ENCODE data around the gene PLCH1.

The PLCH1 gene

DNA sequence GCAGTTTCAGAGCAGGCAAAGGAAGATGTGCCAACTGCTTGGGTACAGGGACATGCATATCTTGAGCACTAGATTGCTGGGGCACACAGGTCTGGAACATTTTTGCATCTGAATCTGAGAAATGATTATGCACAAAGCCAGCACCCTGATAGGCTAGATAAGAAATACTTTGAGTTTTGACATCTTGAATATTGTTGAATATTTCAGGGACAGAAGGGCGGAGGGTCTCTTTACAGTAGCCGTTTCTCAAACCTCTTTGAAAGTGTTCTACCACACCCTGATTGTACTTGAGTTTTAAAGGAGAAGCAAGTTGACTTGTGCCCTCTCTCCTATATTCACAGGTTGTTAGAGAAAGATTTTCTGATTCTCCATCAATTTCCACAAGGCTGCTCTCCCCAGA lies 263.3 kb downstream of the PLCH1 start:
- DNase-seq (ENCODE audit: low read depth in 2 of 2) = no peak

DNA sequence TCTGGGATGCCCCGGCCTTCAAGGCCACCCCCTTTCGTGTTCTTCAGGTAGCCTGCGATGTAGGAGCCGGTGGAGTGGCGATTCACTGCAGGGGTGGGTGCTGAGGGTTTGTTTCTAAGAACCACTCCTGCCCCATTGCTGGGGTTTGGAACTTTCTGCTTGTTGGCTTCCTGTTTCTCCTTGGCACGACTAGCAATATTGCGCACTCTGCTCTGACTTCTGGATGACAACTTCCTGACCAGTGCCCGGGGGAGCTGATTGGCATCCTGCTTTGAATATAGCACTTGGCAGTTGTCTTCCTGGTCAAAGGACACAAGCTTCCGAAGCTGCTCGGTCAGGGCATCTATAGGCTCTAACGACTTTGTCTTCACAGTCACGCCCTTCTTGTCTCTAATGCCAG lies 263.8 kb downstream of the PLCH1 start:
- no peak for DNase-seq (ENCODE audit: low read depth in 2 of 2)

DNA sequence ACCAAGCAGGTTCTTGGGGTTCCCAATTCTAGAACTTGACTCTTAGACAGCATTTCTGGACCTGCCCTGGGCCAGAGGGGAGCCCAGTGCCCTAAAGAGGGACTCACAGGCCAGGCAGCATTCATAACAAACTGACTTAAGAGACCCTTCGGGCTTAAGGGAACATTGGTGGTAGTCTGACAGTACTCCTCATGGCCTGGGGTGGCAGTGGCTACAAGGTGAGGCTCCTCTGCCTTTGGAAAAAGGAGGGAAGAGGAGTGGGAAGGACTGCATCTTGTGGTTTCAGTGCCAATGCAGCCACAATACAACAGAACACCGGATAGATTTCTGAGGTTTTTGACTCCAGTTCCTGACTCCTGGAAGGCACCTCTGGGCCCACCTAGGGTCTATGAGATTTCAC lies 279.2 kb downstream of the PLCH1 start:
- DNase-seq (ENCODE audit: low read depth in 2 of 2) = no peak

DNA sequence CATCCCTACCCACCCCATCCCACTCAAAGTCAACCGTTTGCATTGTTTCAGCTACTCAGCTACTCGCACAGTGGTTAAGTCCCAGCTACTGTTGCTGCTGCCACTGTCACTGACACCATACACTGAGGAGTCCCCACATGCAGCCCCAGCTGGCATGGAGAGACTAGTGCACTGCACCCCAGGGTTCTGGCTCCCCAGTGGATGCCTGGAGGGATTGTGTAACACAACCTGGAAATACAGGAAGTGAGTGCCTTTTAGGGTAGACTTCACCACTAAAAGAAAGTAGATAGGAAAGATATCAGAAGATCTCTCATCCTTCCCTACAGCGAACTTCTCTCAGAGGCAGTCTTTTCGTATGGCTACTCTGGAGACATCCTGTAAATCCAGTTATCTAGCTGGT lies 282.2 kb downstream of the PLCH1 start:
- DNase-seq (ENCODE audit: low read depth in 2 of 2) = no peak

DNA sequence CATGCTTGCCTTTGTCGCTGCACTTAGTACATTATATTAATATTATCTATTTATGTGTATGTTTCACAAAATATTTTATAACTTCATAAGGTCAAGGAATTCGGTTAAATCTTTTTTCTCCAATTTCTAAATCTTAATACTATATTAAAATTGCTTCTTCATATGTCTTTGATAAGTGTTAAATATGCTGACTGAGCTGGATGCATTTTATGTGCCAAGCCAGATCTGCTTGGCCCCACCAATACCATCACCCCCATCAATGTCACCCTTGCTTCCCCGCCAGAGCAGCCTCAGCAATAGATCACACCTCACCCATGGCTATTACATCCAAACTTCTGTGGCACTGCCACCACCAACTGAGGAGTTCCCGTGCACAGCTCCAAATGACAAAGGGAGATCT lies 287.3 kb downstream of the PLCH1 start:
- DNase-seq (ENCODE audit: low read depth in 2 of 2) = no peak

DNA sequence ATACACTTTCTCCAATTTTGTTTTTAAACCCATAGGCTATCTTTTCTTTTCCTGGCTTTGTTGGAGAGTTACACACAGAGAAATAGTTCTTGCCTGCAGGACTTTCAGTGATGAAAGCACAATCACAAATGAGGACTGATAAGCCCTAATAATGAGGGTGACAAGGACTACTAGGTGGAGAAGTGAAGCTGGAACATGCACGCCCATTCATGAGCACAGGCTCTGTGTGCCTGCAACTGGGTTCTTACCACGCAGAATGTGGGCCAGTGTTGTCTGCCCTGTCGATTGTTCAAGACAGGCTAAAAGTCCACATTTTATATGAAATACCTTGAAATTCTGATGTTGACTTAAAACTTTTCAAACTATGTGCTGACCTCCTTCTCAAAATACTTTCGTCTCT lies 289.1 kb downstream of the PLCH1 start:
- no peak for DNase-seq (ENCODE audit: low read depth in 2 of 2)

DNA sequence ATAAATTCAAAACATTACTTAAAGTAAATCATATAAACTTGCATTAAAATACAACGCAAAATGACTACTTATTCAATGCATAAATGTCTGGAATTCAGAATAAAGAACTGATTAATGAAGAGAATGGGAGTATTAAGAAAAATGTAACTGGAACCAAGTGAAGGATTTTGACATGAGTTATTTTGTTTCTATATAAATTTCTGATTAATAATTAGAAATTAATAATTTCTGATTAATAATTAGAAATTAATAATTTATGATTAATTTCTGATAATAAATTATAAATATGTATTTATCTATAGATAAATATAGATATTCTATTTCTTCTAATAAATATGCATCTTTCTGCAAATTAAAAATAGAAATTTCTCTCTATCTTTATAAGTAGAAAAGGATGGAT lies 291.4 kb downstream of the PLCH1 start:
- no peak for DNase-seq (ENCODE audit: low read depth in 2 of 2)

DNA sequence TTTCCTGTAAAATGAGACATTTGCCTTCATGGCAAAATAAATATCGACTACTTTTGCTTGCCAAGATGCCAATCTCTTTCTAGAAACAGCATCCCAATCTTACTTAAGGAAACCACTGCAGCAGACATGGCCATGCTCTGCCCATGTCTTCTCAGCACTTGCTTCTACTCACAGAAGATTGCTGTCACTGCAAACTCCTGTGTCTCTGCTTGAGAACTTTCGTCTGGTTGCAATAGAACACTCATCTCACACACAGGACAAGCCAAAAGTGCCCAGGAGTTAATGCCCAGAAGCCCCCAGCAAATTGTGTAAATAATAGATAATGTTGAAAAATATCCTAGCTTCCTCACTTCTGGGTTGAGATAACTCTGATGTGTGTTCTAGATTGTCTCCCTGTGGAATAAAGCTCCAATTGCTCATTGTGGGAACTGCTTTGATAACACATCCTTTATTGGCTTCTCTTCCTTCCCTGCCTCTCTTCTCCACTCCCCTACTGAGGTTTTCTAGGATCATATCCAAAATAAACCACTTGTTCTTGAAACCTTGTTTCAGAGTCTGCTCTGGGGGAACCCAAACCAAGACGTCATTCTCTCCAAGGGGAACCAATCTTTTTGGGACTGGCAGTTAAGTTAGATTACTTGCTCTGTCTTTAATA lies 295.1 kb downstream of the PLCH1 start:
- DNase-seq (ENCODE audit: low read depth in 2 of 2) = no peak

DNA sequence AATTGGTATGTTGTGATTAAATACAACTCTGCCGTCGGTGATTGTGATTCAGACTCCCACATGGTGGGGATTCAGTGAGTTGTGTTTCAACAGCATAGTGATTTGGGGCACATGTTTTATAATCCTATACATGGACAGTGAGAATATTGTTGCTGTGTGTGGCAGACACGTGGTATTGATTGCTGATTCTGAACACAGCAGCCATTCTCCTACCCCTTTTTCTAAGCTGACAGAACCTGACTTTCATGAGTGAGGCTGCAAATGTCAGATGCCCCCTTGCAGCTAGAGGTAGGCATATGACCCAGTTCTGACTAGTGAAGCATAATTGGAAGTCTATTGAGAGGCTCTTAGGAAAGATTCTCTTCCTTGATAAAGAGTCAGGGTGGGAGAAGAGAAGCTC lies 296.3 kb downstream of the PLCH1 start:
- DNase-seq (ENCODE audit: low read depth in 2 of 2) = no peak

DNA sequence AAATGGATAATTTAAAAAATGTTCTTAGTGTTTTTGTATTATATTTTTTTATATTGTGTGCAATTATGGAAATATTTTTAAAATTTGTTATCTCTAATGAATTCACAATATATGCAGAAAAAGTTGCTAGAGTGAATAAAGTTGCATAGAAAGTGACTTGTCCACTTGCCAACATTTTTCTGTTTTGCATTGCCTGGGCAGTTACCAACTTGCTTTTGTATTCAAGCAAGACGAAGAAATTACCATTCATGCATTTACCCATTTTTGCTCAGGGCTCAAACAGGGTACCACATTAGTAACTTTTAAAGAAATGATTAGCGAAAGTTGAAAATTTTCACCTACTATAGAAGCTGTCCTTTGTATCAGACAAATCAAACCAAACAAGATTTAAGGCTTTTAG lies 298.5 kb downstream of the PLCH1 start:
- DNase-seq (ENCODE audit: low read depth in 2 of 2) = no peak

DNA sequence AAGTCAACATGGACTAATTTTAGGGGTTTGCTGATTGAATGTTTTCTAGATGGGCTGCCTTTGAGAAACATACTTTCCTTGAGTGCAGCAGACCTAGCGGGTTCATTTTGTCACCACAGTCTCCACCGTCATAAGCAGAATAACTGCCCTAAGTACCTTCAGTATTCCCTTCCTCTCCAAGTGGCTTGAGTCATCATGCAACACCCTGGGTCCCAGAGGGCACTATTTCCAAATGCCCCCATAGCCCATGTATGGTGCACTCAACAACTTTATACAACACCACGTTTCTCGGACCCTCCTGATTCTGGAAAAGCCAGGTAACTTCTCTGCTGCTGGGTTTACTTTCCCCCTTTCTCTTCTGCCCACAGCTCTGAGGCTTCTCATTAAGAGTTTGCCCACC lies 300.1 kb downstream of the PLCH1 start:
- no peak for DNase-seq (ENCODE audit: low read depth in 2 of 2)

DNA sequence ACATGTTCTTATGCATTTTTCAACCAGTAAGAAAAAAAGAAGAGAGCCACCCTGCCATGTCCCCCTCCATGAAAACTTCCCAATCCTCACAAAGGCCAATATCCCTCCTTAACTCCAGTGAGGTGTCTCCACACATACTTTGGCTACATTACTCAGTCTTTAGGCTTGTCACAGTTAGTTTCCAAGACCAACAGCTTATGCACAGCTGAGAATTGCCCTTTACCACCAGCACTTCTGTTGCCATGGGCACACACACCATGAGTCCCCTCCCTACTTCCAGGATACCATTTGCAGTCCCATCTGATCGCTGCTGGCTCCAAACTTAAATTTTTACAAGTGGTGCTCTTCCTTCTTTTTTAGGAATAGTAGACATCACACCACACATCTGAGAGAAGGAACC lies 301.1 kb downstream of the PLCH1 start:
- no peak for DNase-seq (ENCODE audit: low read depth in 2 of 2)

DNA sequence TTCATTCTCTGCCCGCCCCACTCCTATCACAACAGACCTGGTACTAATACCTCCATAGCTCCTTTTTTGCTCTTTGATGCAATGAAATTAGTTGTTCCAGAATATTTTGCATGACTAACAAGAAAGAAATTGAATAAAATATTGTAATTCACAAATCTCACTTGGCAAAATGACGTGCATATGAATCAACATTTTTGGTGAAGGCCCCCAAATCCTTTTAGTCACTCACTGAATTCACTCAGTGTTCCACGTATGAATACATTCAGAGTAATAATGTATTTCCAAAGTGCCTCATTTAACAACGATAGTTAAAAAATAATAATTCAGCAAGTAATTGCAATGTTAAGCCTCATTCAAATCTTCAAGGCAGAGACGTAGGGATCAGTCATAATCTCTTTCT lies 302.8 kb downstream of the PLCH1 start:
- no peak for DNase-seq (ENCODE audit: low read depth in 2 of 2)

DNA sequence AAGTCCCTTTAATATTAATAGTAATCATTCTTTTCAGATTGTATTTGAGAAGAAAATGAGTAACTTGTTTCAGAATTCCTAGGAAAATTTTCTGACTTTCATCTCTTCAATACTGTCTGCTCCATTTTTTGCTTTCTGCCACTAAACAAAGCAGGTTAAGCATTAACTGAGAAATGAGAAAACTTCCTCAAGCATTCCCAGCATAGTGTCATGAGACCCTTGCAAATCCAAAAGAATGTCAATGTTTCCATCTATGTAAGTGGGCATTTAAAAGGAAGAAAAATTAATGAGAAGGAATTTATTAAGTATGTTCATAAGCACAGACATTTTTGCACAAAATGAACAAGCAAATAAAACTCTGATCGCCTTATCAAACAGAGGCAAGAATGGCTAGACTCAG lies 303.4 kb downstream of the PLCH1 start:
- DNase-seq (ENCODE audit: low read depth in 2 of 2) = no peak

DNA sequence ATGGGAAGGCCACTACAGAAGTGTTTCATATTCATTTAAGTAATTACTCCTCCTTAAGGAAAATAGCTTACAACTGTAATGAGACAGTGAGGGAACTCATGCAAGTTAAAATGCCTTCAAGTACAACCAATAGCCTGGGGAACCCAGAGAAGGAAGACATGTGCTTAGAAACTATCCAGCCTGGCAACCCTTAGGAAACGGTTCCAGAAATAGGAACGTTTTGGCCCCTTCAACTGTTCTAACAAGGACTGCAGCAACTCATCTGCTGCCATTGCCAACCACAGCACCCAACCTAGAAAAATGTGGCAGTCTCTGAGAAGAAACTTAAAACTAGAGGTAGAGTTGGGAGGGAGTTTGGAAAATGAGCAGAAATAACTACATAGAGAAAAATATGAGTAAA lies 303.8 kb downstream of the PLCH1 start:
- no peak for DNase-seq (ENCODE audit: low read depth in 2 of 2)

DNA sequence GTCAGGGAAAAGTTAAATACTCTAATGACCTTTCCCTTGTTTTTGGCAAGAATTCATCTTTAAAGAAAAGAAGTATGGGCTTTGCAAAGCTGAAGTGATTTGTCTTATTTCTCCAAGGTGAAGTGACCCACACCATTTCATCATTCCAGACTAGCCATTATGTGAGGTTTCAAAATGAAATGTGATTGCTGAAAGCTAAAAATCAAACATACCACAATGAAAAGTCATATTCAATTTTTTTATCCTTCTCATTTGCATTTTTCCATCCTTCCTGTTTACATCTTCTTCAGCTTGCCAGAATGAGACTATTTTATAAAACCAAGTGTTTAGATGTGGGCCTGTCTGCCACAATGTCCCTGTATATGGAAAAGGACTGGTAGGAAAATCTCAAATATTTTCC lies 309.1 kb downstream of the PLCH1 start:
- DNase-seq (ENCODE audit: low read depth in 2 of 2) = no peak

DNA sequence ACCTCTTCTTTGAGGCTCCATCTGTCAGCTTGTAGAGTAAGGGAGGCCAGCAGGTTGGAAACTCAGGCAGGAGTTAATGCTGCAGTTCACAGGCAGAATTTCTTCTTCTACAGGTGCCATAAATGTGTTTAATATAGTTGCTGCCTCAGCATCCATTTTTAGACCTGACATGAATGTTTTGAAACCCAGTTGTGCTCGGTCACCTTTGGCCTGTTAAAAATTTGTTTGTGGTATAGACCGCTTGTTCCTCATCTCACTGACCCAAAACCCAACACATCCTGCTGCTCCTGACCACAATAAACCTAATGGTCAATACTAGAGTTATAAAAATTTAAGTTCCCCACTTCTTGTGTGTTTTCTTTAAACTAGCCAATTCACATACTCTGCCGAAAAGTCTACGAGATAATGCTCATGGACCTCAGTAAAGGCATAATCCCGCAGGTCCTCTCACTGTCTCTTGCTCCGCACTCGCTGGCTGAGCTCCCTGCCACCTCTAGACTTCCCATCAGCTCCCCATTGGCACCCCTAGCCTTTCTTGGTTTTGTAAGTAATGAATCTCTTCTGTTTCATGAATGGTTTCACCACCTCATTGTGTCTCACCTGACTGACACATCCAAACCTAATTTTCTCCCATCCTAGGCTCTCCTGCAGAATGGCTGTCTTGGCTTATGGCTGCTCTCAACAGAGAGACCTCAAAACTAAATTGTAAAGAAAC lies 312.9 kb downstream of the PLCH1 start:
- DNase-seq (ENCODE audit: low read depth in 2 of 2) = no peak

DNA sequence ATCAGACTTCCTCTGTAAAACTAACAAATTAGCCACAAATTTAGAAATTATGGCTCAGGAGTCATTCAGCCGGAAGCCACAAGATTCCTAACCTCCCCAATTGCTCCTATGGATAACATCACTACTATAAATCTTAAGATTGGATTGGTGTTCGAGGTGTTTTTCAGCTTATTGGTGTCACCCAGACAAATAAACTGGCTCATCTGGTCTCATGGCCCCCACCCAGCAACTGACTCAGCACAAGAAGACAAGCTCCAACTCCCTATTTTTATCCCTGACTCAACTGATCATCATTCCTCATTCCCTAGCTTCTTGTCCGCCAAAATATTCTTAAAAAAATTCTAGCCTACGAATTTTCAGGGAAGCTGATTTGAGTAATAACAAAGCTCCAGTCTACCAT lies 316.3 kb downstream of the PLCH1 start:
- no peak for DNase-seq (ENCODE audit: low read depth in 2 of 2)

DNA sequence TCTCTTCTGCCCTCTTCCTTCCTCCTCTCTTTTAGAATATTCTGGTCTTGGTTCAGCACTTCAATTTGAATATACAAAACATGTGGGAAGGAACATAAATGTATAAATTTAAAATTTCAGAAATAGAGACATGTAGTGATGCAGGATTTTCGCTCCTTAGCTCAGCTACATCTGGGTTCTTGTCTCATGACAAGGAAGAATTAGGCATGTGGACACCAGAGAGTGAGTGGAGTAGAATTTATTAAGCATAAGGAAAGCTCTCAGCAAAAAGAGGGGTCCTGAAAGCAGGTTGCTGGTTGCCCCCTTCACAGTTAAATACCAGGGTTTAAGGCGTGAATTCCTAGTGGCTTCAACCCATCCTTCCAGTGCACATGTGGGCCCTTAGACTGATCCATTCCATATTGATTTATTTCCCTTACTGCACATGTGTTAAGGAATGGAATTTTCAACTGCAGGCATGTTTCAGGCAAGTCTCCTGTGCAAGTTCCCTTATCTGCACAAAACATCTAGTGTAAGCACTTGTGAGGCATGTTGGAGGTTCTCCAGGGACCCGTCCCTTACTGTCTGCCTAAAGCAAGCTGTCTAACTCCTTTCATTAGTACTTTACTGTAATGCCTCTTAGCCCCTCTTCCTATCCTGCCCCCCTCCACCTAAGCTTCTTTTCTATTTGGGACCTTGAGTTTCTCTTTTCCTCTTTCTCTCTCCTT lies 318.2 kb downstream of the PLCH1 start:
- DNase-seq (ENCODE audit: low read depth in 2 of 2) = no peak

DNA sequence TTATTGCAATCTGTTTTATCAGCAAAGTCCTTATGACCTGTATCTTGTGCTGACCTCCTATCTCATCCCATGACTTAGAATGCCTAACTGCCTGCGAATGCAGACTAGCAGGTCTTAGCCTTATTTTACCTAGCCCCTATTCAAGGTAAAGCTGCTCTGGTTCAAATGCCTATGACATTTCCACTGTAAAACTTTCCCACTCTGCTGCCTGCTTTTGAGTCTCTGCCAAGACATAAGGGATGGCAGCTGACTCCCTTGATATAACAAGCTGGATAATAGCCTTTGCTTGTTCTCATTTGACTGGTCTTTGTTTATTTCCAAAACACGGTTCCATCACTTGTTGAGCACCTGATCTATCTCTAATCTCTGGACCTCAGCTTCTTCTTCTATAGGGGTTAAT lies 319.5 kb downstream of the PLCH1 start:
- DNase-seq (ENCODE audit: low read depth in 2 of 2) = no peak

DNA sequence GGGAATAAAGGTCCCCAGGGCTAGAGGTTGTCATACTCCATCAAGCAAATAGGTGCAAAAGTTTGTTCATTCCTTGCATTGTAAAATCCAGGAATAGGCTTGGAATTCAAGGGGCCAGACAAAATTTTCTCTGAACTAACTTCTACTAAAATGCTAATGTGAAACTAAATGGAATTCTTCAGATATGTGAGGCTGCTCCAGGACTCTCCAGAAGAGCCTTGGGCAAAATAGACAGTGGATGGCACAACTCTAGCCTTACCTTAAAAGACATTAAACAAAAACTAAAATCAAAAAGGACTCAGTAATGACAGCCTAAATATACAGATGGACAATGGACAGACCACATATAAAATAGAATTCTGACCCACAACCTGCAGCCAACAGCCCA lies 320.6 kb downstream of the PLCH1 start:
- no peak for DNase-seq (ENCODE audit: low read depth in 2 of 2)

DNA sequence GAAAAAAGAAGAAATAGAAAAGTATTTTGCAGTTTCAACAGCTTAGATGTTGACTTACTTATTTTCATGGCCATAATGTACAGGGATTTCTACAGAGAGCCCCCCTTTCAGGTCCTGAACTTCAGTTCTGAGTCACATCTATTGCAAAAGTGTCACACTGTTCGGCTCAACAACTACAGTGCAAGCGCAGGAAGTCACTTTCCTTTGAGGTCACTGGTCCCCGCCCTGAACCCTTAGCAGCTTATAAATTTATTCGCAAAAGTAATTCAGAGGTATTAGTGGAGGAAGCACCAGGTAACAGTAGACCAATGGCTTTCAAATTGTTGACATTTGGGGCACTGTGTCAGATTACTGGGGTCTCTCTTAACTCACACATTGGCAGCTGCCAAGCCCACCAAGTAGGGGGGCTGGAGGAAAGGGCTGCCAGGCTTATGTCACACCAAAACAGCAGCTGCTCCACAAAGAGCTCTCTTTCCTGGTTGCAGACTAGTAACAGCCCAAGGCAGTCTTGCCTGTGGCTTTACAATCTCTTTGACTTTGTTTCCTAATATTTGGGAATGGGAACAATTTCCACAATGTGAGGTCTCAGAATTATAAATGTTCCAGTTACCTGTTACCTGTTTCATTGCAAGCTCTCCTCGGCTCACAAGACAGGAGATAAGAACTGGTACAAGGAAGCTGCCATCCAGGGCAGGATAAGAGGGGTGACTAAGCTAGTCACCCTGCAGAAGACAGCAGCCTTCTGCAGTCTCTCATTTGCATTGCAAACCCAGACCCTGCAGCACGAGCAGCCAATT lies 321.1 kb downstream of the PLCH1 start:
- no peak for DNase-seq (ENCODE audit: low read depth in 2 of 2)
